Hippocampal formation (tissue), 2 donors: Measurements from ENCODE around the gene AVL9.
"Not testable (repeated sequence)": the region's sequence is repeated elsewhere in the genome, so short reads cannot be mapped to it uniquely, and the experiment has no call there.

Source experiments
- DNase-seq, 2 donors: peaks; one replicate each; lab custom pipeline; 2025; lab: John Stamatoyannopoulos, UW

AVL9 gene

GRCh38 chr7:32637611-32638010 is 142.3 kb downstream of the AVL9 start:
- DNase-seq: not testable (repeated sequence)
